Prostate gland (tissue), 2 donors: Measurements from ENCODE around the gene PKNOX2. TPM values are rescaled to one million over a fixed set of nuclear protein-coding genes. Genes with fewer than 3 reads are reported as not detected.

ENCODE experiments used
- DNase-seq: peaks from one replicate; pipeline ENCODE4 v3.0.0-alpha.2; 2019; ENCODE audit warnings: low spot score
- H3K27ac ChIP-seq, 2 donors: fragments of 200-600 bp; sonication (generic); 2 replicates each; pipeline ENCODE4 v1.5.1; 2017 to 2019
- H3K27me3 ChIP-seq: fragments of 200-600 bp; sonication (generic); replicated peaks from 2 replicates; pipeline ENCODE4 v1.5.1; 2019; ENCODE audit not compliant: insufficient read depth
- H3K36me3 ChIP-seq, 2 donors: fragments of 200-600 bp; sonication (generic); 1 replicate in 1 of 2; 2 replicates in 1 of 2; pipeline versions ENCODE4 v1.5.1 to v1.8.1; 2017 to 2019
- H3K4me1 ChIP-seq: fragments of 200-600 bp; sonication (generic); replicated peaks from 2 replicates; pipeline ENCODE4 v1.5.1; 2019
- H3K4me3 ChIP-seq, 2 donors: fragments of 200-600 bp; sonication (generic); 2 replicates each; pipeline ENCODE4 v1.5.1; 2017 to 2019
- H3K9me3 ChIP-seq: fragments of 200-600 bp; sonication (generic); 2 replicates; pipeline ENCODE4 v1.5.1; 2017
- CTCF ChIP-seq, 4 experiments: fragments of 200-600 bp in 2 of 4; fragments of 450-650 bp in 2 of 4; sonication (generic) in 2 of 4; IDR thresholded peaks; 1 replicate in 3 of 4; 2 replicates in 1 of 4; pipeline ENCODE4 v1.5.1; 2016 to 2019; ENCODE audit warnings: antibody characterized with exemption in 4 of 4, mild to moderate bottlenecking in 2 of 4, moderate library complexity in 2 of 4
- POLR2A ChIP-seq: fragments of 450-650 bp; IDR thresholded peaks from one replicate; pipeline ENCODE4 v1.6.1; 2016; ENCODE audit warnings: antibody characterized with exemption, mild to moderate bottlenecking
- POLR2AphosphoS5 ChIP-seq: sonication (generic); formaldehyde crosslinking; IDR thresholded peaks from one replicate; pipeline ENCODE4 v1.6.1; 2017; ENCODE audit warnings: antibody characterized with exemption
- WGBS: methylation state at CpG from one replicate; pipeline ENCODE4 v1.1.5; 2018; 5-methylcytosine and 5-hydroxymethylcytosine counted together
- intact Hi-C: fragments of 100-400 bp; cut with DNase I; formaldehyde crosslinking; loops from one replicate; pipeline ENCODE4 v1.14.2; 2022
- total RNA-seq, 2 donors: library from RNA; depleted of rRNA; stranded (reverse); fragments of >200 nt; gene quantifications; one replicate each; pipeline ENCODE4 v1.1.0, GENCODE V29; 2016

The PKNOX2 gene
- total RNA-seq, 2 donors from 2014 or later: 12.3 to 14.7 TPM

- no peak for DNase-seq
- no peaks in the 10 kb centered on the region for H3K36me3 ChIP-seq
- WGBS: 69% methylated on average over 4 of the region's 4 CpGs
- no peaks in the 10 kb centered on the region for H3K4me1 ChIP-seq
- TF ChIP-seq POLR2A: no peak
- no peak for TF ChIP-seq CTCF (IDR thresholded peaks at IDR 0.05)
- TF ChIP-seq POLR2AphosphoS5: no peak
- no peaks in the 10 kb centered on the region for H3K9me3 ChIP-seq
- H3K27me3 ChIP-seq: no peaks in the 10 kb centered on the region
- H3K27ac ChIP-seq: no peak overlapping the region
- intact Hi-C loops: no loop called here
- no peak overlapping the region for H3K4me3 ChIP-seq
These were observed 258.1 kb downstream of the PKNOX2 start for GRCh38 chr11:125422681-125423080.

- no peaks in the 10 kb centered on the region for H3K4me1 ChIP-seq
These were observed 258.8 kb downstream of the PKNOX2 start for GRCh38 chr11:125423247-125423849.

GRCh38 chr11:125425601-125426000 is 261.1 kb downstream of the PKNOX2 start:
- no peak overlapping the region for H3K27ac ChIP-seq
- no peaks in the 10 kb centered on the region for H3K4me1 ChIP-seq
- H3K9me3 ChIP-seq: no peaks in the 10 kb centered on the region
- DNase-seq: no peak
- H3K4me3 ChIP-seq: no peak overlapping the region
- TF ChIP-seq POLR2A: no peak
- TF ChIP-seq POLR2AphosphoS5: no peak
- no peak for TF ChIP-seq CTCF (IDR thresholded peaks at IDR 0.05)
- intact Hi-C loops: no loop called here
- H3K27me3 ChIP-seq: no peaks in the 10 kb centered on the region
- no peaks in the 10 kb centered on the region for H3K36me3 ChIP-seq
- WGBS: 77% methylated on average over 8 of the region's 9 CpGs

More at GRCh38 chr11:125423247-125423849, 258.8 kb downstream of the PKNOX2 start:
- no peak for DNase-seq
- no peak overlapping the region for H3K4me3 ChIP-seq
- intact Hi-C loops: no loop called here
- no peaks in the 10 kb centered on the region for H3K27me3 ChIP-seq
- no peaks in the 10 kb centered on the region for H3K9me3 ChIP-seq
- 57% methylated on average over 9 of the region's 9 CpGs for WGBS
- no peak for TF ChIP-seq POLR2AphosphoS5
- no peak for TF ChIP-seq POLR2A
- no peak for TF ChIP-seq CTCF (IDR thresholded peaks at IDR 0.05)
- no peaks in the 10 kb centered on the region for H3K36me3 ChIP-seq
- no peak overlapping the region for H3K27ac ChIP-seq

- Histone ChIP-seq H3K4me1 (no peaks in the 10 kb centered on the region), H3K36me3 (no peaks in the 10 kb centered on the region), H3K4me3 (no peak overlapping the region), H3K27me3 (no peaks in the 10 kb centered on the region), H3K27ac (no peak overlapping the region), H3K9me3 (no peaks in the 10 kb centered on the region)
- intact Hi-C loops: no loop called here
- no peak for DNase-seq
- 81% methylated on average over 14 of the region's 14 CpGs for WGBS
- TF ChIP-seq POLR2A: no peak
- TF ChIP-seq POLR2AphosphoS5: no peak
- TF ChIP-seq CTCF (IDR thresholded peaks at IDR 0.05): no peak
These were observed 262.4 kb downstream of the PKNOX2 start for GRCh38 chr11:125426818-125427528.
